HG02973 (cell line): ENCODE data around the gene GPR18.
"Not testable (repeated sequence)": the region's sequence is repeated elsewhere in the genome, so short reads cannot be mapped to it uniquely, and the experiment has no call there.

Source experiments
- ATAC-seq: cut with Tn5 transposase; IDR thresholded peaks from one replicate; pipeline ENCODE4 v1.9.1; 2021; ENCODE audit warnings: moderate library complexity; ENCODE audit not compliant: unreplicated experiment

Gene GPR18

GRCh38 chr13:99231721-99232120 lies 26.5 kb downstream of the GPR18 start:
- ATAC-seq: peak; percentile 50

DNA sequence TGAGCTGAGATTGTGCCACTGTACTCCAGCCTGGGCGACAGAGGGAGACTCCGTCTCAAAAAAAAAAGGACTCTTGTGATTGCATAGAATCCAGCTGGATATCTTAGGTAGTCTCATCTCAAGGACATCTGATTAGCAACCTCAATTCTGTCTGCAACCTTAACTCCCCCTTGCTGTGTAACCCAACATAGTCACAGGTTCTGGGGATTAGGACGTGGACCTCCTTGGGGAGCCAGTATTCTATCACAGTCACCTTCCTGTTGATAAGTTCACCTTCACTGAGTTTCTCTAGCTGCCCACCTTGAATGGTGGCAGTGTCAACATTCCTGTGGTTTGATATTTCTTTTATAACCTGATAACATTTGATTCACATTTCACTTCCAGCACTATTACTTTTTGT lies 27.2 kb downstream of the GPR18 start:
- ATAC-seq: no peak

GRCh38 chr13:99230588-99230987 lies 27.6 kb downstream of the GPR18 start:
- ATAC-seq: not testable (repeated sequence)

DNA sequence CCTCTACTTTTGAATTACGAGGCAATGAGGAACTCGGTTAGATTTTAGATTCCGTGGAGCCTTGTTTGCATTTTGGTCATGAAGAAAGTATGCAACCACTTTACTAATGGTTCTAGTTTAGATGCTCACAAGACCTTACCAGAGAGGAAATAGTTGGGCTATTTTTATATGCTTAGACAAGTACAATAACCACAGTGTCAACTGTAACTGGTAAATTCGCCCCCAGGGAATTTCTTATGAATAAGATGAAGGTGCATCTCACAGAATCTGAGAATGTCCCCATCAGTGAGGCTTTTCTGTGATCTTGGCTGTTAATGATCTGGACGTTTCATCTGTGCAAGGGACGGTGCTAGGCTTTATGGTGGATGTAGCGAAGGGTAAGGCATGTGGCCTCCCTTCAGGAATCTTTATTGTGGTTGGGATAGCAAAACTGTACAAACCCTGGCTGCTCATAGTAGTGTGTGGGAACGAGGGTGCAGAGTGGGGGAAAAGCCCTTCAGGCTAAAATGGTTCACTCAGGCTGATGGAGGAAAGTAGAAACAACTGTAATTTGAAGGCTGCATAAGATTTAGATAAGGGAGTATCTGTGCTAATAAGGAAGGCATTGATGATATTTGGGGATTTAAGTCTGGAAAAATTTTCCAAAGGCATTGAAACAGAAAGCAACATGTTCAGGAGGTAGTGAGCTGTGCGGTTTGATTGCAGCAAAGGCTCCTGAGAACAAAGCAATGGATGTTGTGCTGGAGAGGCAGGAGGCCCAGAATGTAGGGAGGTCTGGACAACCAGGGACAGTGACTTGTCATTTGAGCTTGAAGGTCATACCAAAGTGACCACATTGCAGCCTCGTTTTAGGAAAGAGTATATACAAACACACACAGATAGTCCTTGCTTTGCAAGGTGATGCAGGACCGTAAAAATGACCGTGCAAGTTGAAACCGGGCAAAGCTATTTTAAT lies 29.2 kb downstream of the GPR18 start:
- peak; percentile 75 for ATAC-seq

GRCh38 chr13:99227909-99228688 lies 30.1 kb downstream of the GPR18 start:
- no peak for ATAC-seq

DNA sequence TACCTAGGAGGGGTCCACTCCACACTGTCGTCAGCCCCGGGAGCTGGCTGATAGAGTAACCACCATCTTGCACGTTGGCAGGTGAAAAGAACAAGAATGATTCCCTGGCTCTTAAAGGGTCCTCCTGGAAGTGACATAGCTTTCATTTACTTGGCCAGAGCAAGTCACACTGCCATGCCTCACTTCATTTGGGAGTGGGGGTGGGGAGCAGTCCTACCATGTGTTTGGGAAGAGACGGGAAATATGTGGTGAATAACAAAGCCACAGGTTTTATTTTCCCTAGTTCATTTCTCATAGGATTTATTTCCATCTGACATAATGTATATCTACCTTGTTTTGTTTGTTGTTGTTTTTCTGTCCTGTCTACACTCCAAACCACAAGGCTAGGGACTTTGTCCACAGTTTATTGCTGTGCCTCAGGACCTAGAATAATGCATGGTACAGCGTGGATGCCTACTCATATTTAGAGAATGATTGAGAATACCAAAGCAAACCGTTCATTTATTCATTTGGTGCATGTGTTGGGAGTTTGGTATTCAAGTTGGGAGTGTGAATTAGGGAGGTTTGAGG lies 30.8 kb downstream of the GPR18 start:
- no peak for ATAC-seq

GRCh38 chr13:99226513-99226912 lies 31.7 kb downstream of the GPR18 start:
- no peak for ATAC-seq

- ATAC-seq: no peak
Measured at GRCh38 chr13:99225078-99225477, 33.1 kb downstream of the GPR18 start.

GRCh38 chr13:99224021-99224420 lies 34.2 kb downstream of the GPR18 start:
- ATAC-seq: no peak

DNA sequence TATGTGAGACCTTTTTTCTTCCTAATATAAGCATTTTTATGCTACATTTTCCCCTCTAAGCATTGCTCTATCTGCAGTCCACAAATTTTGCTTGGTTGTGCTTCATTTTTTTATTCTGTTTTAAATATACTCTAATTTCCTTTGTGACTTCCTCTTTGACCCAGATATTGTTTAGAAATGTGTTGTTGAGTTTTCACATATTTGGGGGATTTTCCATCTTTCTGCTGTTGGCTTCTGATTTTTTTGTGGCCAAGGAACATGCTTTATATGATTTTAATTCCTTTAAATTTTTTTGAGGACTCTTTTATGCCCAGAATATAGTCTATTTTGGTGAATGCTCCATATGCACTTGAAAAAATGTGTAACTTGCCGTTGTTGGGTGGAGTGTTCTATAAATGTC lies 34.6 kb downstream of the GPR18 start:
- ATAC-seq: no peak

DNA sequence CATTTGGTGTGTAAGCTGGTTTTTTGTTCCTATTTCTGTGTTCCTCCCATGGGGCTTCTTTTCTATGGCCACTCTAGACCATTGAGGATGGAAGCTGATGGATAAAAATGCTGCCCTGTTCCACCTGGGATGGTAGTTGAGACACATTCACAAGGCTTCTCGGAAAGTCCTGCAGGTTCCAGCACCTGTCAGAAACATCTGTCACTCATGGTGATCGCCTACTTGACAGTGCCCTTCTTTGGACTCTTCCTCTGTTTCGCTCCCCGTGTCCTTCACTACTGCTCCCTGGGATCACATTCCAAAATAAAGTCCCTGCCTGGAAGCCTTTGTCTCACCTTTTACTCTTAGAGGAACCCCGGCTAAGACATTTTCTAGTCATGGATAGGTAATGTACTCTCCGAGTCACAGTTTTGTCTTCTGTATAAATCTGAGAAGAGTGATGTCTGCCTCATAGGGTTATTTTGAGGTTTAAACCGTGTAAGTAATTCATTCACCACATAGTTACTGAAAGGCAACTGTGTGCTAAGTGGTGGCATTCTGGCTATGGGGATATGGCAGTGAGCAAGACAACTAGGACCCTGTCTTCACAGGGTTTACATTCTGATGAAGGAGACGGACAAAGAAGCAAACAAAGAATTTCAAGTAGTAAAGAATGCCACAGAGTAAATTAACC lies 36.5 kb downstream of the GPR18 start:
- ATAC-seq: no peak

GRCh38 chr13:99220199-99220935 lies 37.8 kb downstream of the GPR18 start:
- no peak for ATAC-seq

GRCh38 chr13:99218969-99219368 lies 39.2 kb downstream of the GPR18 start:
- ATAC-seq: peak; percentile 58

DNA sequence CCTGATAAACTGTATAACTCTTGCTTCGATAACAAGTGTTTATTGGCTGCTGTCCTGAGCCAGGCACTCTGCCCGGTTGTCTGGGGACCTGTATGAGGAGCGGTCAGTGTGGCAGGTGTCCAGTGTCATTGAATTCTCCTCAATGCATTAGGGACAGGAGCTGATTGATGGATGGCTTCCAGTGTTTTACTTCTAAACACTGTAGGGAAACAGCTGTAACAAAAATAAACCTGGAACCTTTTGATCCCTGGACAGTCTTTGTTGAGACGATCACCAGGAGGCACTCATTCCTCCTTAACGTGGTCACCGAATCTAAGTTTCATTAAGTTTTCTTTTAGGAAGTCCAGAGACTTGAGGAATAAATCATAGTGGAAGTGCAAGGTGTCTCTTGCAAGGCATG lies 39.6 kb downstream of the GPR18 start:
- ATAC-seq: no peak

- ATAC-seq: no peak
Measured at GRCh38 chr13:99218126-99218525, 40.1 kb downstream of the GPR18 start.

GRCh38 chr13:99217461-99218110 lies 40.6 kb downstream of the GPR18 start:
- no peak for ATAC-seq

- no peak for ATAC-seq
Measured at GRCh38 chr13:99215184-99215830, 42.9 kb downstream of the GPR18 start.

DNA sequence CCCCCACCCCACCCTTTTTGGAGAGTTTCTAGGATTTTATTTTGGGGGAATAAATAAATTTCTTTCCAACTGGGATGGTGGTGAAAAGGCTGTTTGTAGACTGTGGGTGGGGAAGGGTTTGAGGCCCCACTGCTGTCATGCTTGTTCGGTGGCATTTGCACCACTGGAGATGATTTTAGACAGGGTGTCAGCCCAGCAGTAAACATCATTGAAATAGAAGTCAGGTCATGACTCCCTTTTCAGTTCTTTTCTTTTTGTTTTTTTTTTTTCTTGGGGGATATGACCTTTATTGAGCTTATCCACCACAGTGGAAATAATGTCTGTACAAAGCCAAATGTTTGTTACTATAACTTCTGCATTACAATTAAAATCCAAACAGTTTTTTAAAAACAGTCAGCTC lies 43.4 kb downstream of the GPR18 start:
- ATAC-seq: no peak

GRCh38 chr13:99214232-99214631 lies 43.9 kb downstream of the GPR18 start:
- peak; percentile 74 for ATAC-seq
